Measurements from ENCODE around the gene CHL1. TPM values are rescaled to one million over a fixed set of nuclear protein-coding genes. Genes with fewer than 3 reads are reported as not detected.
"Not testable (repeated sequence)": the region's sequence is repeated elsewhere in the genome, so short reads cannot be mapped to it uniquely, and the experiment has no call there.

CHL1 gene
- total RNA-seq, 4 donors from 2014 or later: 2.6 to 64.8 (median 17.7) TPM

DNA sequence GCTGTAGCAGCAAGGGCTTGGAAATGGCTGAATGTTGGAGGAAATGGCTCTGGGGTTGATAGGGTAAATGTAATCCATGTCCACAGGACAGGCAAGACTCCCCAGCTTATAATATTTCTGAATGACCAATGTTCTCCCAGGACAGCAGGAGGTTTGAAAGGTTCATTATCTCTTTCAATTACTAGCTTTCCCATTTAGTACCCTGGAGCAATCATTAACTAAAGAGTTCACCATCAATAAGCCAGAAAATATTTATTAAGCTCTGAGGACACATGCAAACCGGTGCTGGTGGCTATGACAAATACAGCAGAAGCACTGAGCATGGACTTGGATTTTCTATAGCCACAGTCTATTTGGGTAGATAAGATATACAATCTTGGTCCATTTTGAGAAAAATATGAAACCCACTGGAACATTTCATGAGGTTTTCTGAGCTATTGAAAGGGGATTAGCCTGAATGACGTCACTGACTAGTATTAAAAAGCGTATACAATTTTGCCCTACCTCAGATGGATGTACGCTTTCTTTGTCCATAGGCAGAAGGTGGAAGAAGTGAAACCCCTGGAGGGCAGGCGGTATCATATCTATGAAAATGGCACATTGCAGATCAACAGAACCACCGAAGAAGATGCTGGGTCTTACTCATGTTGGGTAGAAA lies 166.2 kb downstream of the CHL1 start:
- no peaks in the 10 kb centered on the region for H3K27me3 ChIP-seq
- no peak for DNase-seq
- intact Hi-C loops (cut with DNase I; ENCODE audit: low total_unique reads): no loop called here
- no peaks in the 10 kb centered on the region for H3K4me1 ChIP-seq
- no peak for TF ChIP-seq POLR2A (IDR thresholded peaks at IDR 0.05)
- TF ChIP-seq, protein P1, sequence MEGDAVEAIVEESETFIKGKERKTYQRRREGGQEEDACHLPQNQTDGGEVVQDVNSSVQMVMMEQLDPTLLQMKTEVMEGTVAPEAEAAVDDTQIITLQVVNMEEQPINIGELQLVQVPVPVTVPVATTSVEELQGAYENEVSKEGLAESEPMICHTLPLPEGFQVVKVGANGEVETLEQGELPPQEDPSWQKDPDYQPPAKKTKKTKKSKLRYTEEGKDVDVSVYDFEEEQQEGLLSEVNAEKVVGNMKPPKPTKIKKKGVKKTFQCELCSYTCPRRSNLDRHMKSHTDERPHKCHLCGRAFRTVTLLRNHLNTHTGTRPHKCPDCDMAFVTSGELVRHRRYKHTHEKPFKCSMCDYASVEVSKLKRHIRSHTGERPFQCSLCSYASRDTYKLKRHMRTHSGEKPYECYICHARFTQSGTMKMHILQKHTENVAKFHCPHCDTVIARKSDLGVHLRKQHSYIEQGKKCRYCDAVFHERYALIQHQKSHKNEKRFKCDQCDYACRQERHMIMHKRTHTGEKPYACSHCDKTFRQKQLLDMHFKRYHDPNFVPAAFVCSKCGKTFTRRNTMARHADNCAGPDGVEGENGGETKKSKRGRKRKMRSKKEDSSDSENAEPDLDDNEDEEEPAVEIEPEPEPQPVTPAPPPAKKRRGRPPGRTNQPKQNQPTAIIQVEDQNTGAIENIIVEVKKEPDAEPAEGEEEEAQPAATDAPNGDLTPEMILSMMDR (IDR thresholded peaks at IDR 0.05): no peak
- H3K36me3 ChIP-seq: no peaks in the 10 kb centered on the region
- no peaks in the 10 kb centered on the region for H3K9me3 ChIP-seq
- H3K4me3 ChIP-seq: no peak overlapping the region
- H3K27ac ChIP-seq: no peak overlapping the region

DNA sequence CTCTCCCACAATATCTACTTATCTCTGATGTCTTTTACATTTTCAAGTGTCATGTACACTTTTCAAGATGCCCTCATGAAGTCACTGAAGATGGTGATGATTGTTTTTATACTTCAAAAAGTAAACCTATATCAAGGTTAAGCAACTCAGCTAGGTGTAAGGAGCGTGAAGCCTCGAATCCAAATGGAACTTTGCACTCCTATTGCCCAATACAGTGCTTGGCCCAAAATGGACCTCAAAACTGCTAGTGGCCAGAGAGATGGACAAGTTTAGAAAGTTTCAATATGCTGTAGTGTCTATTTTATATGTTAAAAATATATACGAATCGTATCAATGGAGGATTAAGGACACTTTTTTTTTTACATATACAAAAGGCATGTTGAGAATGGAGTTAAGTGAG lies 167.7 kb downstream of the CHL1 start:
- Histone ChIP-seq H3K27ac (no peak overlapping the region), H3K4me1 (no peaks in the 10 kb centered on the region), H3K4me3 (no peak overlapping the region), H3K9me3 (no peaks in the 10 kb centered on the region), H3K27me3 (no peaks in the 10 kb centered on the region), H3K36me3 (no peaks in the 10 kb centered on the region)
- TF ChIP-seq, protein P1 (IDR thresholded peaks at IDR 0.05): no peak
- no peak for TF ChIP-seq POLR2A (IDR thresholded peaks at IDR 0.05)
- DNase-seq: no peak
- intact Hi-C loops (cut with DNase I; ENCODE audit: low total_unique reads): no loop called here

DNA sequence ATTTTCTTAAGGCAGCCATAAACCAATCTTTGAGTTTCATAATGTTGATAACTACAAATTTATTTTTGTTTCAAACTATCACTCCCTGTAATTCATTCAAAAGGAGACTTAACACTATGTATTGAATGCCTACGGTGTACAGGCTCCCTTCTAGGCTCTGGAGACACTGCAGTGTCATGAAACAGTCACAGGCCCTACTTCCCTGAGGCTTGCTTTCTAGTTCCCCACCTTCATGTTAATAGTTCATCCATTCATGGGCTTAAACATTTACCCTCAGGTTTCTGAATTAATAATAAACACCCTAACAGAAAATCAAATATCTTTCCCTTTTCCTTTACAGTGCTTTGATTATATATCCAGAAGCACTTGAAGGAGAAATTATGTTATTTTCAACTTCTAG lies 168.7 kb downstream of the CHL1 start:
- no peak for DNase-seq
- Histone ChIP-seq H3K27ac (no peak overlapping the region), H3K4me3 (no peak overlapping the region), H3K9me3 (no peaks in the 10 kb centered on the region), H3K27me3 (no peaks in the 10 kb centered on the region), H3K36me3 (no peaks in the 10 kb centered on the region), H3K4me1 (no peaks in the 10 kb centered on the region)
- no peak for TF ChIP-seq POLR2A (IDR thresholded peaks at IDR 0.05)
- TF ChIP-seq, protein P1 (IDR thresholded peaks at IDR 0.05): no peak
- intact Hi-C loops (cut with DNase I; ENCODE audit: low total_unique reads): no loop called here

DNA sequence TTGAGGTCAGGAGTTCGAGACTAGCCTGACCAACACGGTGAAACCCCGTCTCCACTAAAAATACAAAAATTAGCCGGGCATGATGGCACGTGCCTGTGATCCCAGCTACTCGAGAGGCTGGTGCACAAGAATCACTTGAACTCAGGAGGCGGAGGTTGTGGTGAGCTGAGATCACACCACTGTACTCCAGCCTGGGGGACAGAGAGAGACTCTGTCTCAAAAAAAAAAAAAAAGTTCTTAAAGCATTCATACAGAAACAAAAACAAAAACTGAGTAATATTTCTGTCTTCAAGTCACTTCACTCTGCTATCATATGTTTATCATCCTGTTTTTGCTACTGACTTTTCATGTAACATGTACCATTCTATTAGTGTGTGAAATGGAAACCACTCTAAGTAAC lies 169.7 kb downstream of the CHL1 start:
- H3K27ac ChIP-seq; DNase-seq; H3K4me1 ChIP-seq; H3K27me3 ChIP-seq; H3K36me3 ChIP-seq; H3K9me3 ChIP-seq; intact Hi-C loops (cut with DNase I; ENCODE audit: low total_unique reads); H3K4me3 ChIP-seq: not testable (repeated sequence)

DNA sequence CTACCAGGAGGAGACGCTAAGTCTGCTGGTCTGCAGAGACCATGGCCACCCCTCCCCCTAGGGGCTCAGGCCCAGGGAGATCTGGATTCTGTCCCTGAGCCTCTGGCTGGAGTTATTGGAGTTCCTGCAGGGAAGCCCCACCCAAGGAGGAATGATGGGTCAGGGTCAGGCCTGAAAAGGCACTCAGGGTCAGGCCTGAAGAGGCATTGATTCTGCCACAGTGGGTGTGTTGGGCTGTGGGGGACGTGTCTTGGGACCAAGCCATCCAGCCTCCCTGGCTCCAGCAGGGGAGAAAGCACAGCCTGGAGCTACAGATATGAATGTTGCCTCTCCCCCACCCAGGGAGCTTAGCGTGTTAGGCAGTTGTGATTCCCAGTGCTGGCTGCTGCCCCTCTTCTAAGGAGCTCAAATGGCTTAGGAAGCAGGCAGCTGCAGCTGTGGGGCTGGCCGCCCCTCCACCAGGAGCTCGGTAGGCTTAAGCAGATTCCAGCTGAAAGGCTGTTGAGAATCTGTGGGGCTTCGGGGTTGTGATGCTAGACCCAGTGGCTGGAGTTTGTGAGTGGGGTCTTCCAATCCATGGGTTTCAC lies 176.7 kb downstream of the CHL1 start:
- no peaks in the 10 kb centered on the region for H3K27me3 ChIP-seq
- H3K36me3 ChIP-seq: no peaks in the 10 kb centered on the region
- no peaks in the 10 kb centered on the region for H3K9me3 ChIP-seq
- DNase-seq: no peak
- no peak overlapping the region for H3K27ac ChIP-seq
- H3K4me3 ChIP-seq: no peak overlapping the region
- intact Hi-C loops (cut with DNase I; ENCODE audit: low total_unique reads): no loop called here
- H3K4me1 ChIP-seq: no peaks in the 10 kb centered on the region
- no peak for TF ChIP-seq POLR2A (IDR thresholded peaks at IDR 0.05)
- TF ChIP-seq, protein P1 (IDR thresholded peaks at IDR 0.05): no peak

Measured in uterus (tissue), 4 donors.